Activated T-cell treated with anti-CD3 and anti-CD28 coated beads for 24 hours (primary cell): ENCODE measurements around the gene PPP4R3A.
"Not testable (repeated sequence)": the region's sequence is repeated elsewhere in the genome, so short reads cannot be mapped to it uniquely, and the experiment has no call there.

Experiments used
- DNase-seq: peaks from one replicate; pipeline ENCODE4 v3.0.0-alpha.2; 2020; ENCODE audit warnings: low read depth

The PPP4R3A gene

DNA sequence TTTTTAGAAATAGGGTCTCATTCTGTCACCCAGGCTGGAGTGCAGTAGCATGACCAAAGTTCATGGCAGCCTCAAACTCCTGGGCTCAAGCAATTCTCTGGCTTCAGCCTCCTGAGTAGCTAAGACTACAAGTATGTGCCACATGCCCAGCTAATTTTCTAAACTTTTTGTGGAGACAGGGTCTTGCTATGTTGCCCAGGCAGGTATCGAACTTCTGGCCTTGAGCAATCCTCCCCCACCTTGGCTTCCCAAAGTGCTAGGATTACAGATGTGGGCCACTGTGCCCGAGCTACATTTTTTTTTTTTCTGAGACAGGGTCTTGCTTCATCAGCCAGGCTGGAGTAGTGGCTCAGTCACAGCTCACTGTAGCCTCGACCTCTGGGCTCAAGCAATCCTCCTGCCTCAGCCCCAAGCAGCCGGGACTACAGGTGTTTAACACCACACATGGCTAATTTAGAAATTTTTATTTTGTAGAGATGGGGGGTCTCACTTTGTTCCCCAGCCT lies 7.1 kb downstream of the PPP4R3A start:
- no peak for DNase-seq

- DNase-seq, result no peak
Measured at GRCh38 chr14:91501951-91502930, 7.9 kb downstream of the PPP4R3A start.

DNA sequence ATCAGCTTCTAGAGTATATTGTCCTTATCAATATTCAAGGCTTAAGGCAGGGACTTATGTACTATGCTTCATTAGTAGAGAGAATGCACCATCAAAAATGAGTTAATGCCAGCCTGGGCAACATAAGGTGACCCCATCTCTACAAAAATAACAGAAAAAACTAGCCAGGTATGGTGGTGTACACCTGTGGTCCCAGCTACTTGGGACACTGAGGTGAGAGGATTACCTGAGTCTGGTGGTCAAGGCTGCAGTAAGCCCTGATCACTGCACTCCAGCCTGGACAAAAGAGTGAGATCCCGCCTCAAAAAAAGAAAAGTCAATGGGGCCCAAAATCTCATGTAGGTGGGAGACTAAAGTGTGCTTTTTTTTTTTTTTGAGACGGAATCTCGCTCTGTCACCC lies 8.8 kb downstream of the PPP4R3A start:
- no peak for DNase-seq

DNA sequence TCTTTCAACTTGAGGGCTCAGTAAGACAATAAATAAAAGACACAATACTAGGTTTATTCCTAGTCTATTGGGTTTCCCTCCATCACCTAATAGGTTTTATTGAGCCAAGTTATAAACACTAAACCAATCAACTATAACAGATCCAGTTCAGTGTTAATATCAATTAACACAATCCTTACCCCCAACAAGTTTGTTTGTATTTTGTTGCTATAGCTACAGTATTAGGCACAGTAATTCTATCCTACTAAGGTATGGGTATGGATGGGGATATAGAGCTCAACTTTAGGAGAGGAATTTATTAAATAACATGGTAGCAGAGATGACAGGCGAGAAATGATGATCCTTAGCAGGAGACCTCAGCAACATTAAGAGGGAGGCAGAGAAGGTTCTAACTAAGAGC lies 13.3 kb downstream of the PPP4R3A start:
- DNase-seq, result no peak

DNA sequence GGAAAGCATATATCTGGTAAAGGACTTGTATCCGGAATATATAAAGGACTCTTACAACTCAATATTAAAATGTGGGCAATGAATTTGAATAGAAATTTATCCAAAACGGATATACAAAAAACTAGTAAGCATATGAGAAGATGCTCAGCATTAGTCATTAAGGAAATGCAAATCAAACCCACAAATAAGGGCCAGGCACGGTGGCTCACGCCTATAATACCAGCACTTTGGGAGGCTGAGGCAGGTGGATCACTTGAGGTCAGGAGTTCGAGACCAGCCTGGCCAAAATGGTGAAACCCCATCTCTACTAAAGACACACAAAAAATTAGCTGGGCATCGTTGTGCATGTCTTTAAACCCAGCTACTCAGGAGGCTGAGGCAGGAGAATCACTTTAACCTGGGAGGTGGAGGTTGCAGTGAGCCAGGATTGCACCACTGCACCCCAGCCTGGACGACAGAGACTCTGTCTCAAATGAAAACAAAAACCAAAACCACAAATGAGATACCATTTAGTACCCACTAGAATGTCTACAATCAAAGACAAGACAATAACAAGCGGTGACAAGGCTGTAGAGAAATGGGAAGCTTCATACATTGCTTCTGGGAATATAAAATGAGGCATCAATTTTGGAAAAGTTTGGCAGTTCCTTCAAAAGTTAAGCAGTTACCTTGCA lies 15.6 kb downstream of the PPP4R3A start:
- not testable (repeated sequence) for DNase-seq

- DNase-seq, result no peak
Measured at GRCh38 chr14:91493169-91493568, 16.9 kb downstream of the PPP4R3A start.

DNA sequence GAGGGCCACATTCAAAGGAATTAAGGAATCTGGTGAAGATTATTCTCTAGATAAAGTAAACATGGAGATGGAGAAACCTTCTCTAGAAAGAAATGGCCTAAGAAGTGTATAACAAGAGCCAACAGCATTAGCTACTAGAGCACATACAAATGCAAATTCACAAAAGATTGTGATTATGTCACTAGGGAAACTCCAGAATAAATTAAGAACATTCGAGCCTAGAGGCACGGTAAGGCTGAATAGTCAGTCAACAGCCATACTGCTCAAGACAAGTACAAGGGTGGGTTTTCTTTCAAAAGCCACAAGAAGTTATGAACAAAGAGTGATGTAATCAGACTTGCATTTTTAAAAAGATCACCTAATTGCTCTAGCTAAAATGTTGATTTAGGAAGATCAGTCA lies 25.4 kb downstream of the PPP4R3A start:
- no peak for DNase-seq

- DNase-seq, result no peak
Measured at GRCh38 chr14:91484186-91484585, 25.9 kb downstream of the PPP4R3A start.

GRCh38 chr14:91482263-91483013 lies 27.7 kb downstream of the PPP4R3A start:
- no peak for DNase-seq

DNA sequence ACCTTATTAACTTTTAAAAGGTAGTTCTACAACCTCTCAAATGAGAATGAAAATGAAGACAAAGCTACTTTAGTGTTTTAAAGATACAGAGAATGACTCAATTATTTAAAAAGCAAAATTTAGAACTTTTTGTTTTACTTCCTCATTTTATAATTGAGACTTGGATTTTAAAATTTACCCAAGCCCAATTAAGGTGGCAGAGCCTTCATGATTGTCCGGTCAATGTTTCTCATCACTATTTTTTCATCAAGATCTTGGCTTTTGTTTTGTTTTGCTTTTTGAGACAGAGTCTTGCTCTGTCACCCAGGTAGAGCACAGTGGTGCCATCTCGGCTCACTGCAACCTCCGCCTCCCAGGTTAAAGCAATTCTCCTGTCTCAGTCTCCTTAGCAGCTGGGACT lies 32.7 kb downstream of the PPP4R3A start:
- DNase-seq, result no peak

GRCh38 chr14:91473046-91473445 lies 37.1 kb downstream of the PPP4R3A start:
- DNase-seq, result no peak

- no peak for DNase-seq
Measured at GRCh38 chr14:91470216-91470615, 39.9 kb downstream of the PPP4R3A start.

- no peak for DNase-seq
Measured at GRCh38 chr14:91466192-91466591, 43.9 kb downstream of the PPP4R3A start.

- no peak for DNase-seq
Measured at GRCh38 chr14:91464615-91465205, 45.4 kb downstream of the PPP4R3A start.

- no peak for DNase-seq
Measured at GRCh38 chr14:91458612-91459011, 51.5 kb downstream of the PPP4R3A start.

- DNase-seq, result no peak
Measured at GRCh38 chr14:91456283-91456682, 53.8 kb downstream of the PPP4R3A start.

DNA sequence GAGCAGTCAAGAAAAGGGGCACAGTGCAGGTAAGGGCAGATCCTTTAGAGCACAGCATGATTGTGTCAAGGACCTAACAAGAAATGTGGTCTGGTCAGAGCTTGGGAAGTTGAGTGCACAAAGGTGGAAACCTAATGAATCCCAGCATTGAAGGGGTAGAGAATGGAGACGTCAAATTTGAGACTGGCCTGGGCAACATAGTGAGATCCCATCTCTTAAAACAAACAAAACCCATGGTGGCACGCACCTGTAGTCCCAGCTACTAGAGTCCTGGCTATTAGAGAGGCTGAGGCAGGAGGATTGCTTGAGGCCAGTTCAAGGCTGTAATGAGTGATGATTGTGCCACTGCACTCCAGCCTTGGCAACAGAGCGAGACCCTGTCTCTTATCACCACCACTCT lies 55.5 kb downstream of the PPP4R3A start:
- no peak for DNase-seq

DNA sequence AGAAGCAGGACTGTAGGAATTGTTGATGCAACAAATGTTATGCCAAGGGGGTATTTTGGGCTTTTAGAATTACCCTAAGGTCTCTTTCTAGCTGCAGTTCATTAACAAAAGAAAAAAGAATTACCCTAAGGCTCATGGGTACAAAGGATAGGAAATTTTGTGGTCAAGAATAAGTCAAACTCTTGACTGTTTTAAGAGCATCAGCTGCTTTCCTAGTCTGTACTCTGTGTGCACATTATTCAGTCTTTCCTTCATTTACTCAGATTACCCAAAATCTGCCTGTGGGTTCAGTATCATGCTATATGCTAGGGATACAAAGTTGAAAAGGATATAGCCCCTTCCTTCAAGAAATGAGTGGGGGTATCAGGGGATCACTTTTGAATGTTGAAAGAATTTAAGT lies 56.0 kb downstream of the PPP4R3A start:
- no peak for DNase-seq

DNA sequence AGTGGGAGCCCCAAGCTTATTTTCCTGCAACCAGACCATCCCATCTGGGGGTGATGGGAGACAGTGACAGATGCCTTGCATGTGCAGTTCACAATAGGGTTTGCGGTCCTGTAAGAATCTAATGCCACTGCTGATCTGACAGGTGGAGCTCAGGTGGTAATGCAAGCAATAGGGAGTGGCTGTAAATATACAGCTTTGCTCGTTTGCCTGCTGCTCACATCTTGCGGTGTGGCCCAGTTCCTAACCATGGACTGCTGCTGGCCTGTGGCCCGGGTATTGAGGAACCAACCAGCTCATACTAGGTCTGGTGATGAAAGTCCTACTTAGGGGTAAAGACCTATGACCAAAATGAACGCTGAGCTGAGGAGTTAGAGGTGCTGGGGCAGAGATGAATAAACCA lies 56.4 kb downstream of the PPP4R3A start:
- DNase-seq, result no peak

DNA sequence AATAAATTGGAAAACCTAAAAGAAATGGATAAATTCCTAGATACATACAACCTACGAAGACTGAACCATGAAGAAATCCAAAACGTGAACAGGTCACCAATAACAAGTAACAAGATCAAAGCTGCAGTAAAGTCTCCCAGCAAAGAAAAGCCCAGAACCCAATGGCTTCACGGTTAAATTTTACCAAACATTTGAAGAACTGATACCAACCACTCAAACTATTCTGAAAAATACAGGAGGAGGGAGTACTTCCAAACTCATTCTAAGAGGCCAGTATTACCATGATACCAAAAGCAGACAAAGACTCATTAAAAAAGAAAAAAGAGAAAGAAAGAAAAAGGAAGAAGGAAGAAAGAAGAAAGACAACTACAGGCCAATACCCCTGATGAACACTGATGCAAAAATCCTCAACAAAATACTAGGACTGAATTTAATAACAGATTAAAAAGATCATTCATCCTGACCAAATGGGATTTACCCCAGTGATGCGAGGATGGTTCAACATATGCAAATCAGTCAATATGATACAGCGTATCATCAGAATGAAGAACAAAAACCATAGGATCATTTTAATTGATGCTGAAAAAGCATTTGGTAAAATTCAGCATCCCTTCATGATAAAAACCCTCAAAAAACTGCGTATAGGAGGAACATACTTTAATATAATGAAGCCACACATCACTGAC lies 65.6 kb downstream of the PPP4R3A start:
- DNase-seq, result no peak

GRCh38 chr14:91439345-91439744 lies 70.8 kb downstream of the PPP4R3A start:
- no peak for DNase-seq
